ENCODE measurements around the gene SNORC.
"Not testable (repeated sequence)": the region's sequence is repeated elsewhere in the genome, so short reads cannot be mapped to it uniquely, and the experiment has no call there.

The SNORC gene

DNA sequence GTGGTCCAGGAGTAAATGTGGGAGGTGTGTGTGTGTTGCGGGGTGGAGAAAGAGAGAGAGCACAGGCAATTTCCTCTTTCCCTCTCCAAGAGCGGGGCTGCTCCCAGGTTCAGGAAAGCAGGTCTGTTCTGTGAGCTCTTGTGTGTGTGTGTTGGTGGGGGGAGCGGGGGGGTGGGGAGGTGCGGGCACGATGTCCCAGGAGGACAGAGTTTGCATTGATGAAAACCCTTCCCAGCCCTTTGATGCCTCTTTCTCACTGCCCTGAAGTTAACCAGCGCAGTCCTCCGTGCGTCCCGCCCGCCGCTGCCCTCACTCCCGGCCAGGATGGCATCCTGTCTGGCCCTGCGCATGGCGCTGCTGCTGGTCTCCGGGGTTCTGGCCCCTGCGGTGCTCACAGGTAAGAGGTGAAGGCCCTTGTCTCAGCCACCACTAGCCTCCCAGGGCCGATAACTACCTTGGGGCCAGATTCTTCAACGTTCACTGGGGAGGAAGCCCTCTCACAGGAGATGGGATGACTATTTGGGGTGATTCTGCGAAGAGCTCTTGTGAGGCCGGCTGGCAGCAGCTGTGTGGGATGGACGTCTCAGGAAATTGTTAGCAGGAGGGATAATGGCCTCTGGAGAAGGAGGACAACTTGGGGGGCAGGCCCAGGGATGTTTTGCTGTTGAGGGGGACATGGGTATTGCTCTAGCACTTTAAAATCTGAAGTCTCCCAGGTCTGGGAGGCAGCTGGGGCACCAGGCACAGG is at the start of gene SNORC:
Gene SNORC (plus strand): TSS at position 247 of the 748 bp plus-strand sequence. CDS start 78 bp downstream, at position 325.
- Mint-ChIP-seq H3K4me3 (no peak within 1 kb of the TSS), H3K4me1 (peaks cover 2% of the 10 kb centered on the region), H3K27ac (peak within 1 kb of the TSS in 1 of 2 donors; percentile 46), H3K27me3 (peaks cover 12% of the 10 kb centered on the region), H3K9me3 (no peaks in the 10 kb centered on the region)
- DNase-seq (no peak), ATAC-seq (no peak)

DNA sequence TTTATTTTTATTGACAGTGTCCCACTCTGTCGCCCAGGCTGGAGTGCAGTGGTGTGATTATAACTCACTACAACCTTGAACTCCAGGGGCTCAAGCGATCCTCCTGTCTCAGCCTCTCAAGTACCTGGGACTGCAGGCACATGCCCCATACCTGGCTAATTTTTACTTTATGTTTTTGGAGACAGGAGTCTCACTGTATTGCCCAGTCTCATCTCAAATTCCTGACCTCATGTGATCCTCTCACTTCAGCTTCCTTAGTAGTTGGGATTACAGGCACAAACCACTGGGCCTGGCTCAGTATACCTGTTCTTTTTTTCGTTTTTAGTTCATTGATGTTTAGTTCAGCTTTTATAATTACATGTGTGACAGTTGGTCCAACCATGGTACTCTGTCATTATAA is 40.1 kb upstream of the SNORC start:
- H3K27me3 Mint-ChIP-seq, result no peaks in the 10 kb centered on the region
- DNase-seq (no peak), ATAC-seq (no peak)
- H3K4me3 Mint-ChIP-seq, result no peak overlapping the region
- H3K9me3 Mint-ChIP-seq, result no peaks in the 10 kb centered on the region
- no peak overlapping the region for H3K27ac Mint-ChIP-seq
- no peaks in the 10 kb centered on the region for H3K4me1 Mint-ChIP-seq

DNA sequence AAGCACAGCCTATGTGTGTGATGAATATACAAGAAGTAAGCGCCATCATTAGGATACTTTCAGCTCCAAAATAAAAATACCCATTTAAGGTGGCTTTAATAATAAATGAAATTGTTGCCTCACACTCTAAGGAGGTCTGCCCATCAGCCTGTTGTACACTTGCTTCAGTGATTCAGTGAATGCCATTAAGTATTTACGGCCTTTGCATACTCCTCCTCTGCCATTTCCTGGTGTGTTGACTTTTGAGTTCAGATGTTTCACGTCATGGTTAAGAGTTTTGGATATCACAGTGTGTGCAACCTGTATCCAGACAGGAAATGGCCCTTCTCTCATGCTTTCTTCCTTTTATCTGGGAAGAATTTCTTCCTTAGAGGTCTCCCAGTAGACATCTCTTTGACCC is 38.6 kb upstream of the SNORC start:
- H3K4me1 Mint-ChIP-seq, result no peaks in the 10 kb centered on the region
- H3K27me3 Mint-ChIP-seq, result no peaks in the 10 kb centered on the region
- H3K27ac Mint-ChIP-seq, result no peak overlapping the region
- no peaks in the 10 kb centered on the region for H3K9me3 Mint-ChIP-seq
- ATAC-seq (no peak), DNase-seq (no peak)
- no peak overlapping the region for H3K4me3 Mint-ChIP-seq

DNA sequence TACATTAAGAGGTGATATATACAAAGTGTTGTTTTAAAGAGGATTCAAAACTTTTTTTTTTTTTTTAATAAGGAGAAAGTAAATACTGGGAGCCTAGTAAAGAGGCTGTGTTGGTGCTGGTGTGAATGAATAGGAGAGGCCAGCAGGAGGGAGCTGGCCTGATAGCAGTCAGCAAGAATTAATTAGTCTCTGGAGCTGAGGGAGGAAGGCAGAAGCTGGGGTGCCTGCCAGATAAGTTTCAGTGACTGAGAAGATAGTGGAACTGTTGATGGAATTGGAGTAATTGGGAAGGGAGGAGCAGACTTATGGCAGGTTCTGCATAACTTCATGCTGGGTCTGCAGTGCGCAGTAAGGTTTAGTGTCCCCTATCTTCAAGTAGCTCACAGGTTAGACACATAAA is 36.2 kb upstream of the SNORC start:
- DNase-seq, result no peak
- no peaks in the 10 kb centered on the region for H3K27me3 Mint-ChIP-seq
- H3K4me1 Mint-ChIP-seq, result peaks cover 20% of the 10 kb centered on the region
- no peak overlapping the region for H3K4me3 Mint-ChIP-seq
- no peak for ATAC-seq
- H3K27ac Mint-ChIP-seq, result peak overlapping the region; percentile 44 to 75
- no peaks in the 10 kb centered on the region for H3K9me3 Mint-ChIP-seq

DNA sequence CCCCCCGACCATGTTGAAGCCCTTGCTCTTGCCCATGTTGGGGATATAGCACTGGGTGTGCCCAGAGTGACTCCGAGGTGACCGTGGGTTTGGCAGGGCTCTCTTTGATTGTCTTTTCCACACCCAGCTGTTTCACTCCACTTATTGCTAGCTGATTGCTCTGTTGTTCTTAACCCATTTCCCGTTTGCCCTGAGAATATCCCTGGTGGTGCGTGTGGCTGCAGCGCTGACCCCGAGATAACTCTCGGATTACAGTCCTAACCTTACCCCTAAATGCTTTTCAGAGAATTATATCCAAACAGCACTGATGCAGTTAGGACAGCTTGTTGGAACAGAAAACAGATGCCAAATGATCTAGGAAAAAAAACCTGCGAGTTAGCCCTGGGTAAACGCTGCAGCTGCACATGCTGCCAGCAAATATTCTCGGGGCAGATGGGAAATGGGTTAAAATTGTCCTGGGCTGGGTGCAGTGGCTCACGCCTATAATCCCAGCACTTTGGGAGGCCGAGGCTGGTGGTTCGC is 34.3 kb upstream of the SNORC start:
- Mint-ChIP-seq H3K27ac (no peak overlapping the region), H3K4me3 (no peak overlapping the region), H3K9me3 (no peaks in the 10 kb centered on the region), H3K27me3 (no peaks in the 10 kb centered on the region), H3K4me1 (peaks cover 34% of the 10 kb centered on the region)
- ATAC-seq (no peak), DNase-seq (no peak)

DNA sequence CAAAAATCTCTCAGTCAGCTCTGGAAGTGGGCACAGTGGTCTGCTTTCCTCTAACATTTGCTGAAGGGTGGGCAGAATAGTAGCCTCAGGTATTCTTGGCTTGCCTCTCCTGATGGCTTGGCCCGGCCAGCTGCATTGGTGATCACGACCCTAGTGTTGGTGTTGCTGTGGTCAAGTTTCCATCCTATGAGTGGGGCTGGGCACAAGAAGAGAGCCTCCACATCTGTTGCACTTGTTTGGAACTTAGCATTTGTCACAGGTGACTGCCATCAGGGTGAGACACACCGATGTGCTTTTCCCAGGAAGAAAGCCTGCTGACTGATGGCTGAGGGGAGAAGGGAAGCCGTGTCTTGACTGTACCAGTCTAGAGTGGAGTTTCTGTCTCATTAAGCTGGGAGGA is 33.1 kb upstream of the SNORC start:
- H3K9me3 Mint-ChIP-seq, result no peaks in the 10 kb centered on the region
- ATAC-seq (no peak), DNase-seq (no peak)
- peaks cover 34% of the 10 kb centered on the region for H3K4me1 Mint-ChIP-seq
- H3K27me3 Mint-ChIP-seq, result no peaks in the 10 kb centered on the region
- H3K4me3 Mint-ChIP-seq, result no peak overlapping the region
- no peak overlapping the region for H3K27ac Mint-ChIP-seq

DNA sequence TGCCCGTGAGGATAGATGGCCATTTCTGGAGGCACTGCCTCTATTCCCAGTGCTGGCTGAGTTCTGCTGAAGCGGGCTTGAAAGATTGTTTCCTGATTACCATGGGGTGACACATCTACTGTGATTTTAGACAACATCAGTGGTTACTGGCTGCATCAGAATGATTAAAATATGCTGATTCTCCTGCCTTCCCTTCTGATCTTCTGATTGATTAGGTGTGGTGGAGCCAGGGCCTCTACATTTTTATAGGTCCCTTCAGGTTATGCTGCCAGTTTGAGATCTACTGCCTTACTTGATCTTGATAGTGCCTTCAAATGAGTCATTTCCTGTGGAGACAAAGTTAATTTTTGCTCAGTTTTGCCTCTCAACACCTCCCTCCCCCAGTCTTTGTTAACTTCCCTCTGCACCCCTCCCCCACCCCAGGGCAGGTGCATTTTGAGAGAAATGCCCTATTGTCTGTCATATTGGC is 31.6 kb upstream of the SNORC start:
- ATAC-seq (peak; percentile 98), DNase-seq (peak; percentile 25 to 47)
- peaks cover 34% of the 10 kb centered on the region for H3K4me1 Mint-ChIP-seq
- H3K9me3 Mint-ChIP-seq, result no peaks in the 10 kb centered on the region
- peak overlapping the region; percentile 91 for H3K27ac Mint-ChIP-seq
- no peaks in the 10 kb centered on the region for H3K27me3 Mint-ChIP-seq
- peak overlapping the region; percentile 25 to 37 for H3K4me3 Mint-ChIP-seq

DNA sequence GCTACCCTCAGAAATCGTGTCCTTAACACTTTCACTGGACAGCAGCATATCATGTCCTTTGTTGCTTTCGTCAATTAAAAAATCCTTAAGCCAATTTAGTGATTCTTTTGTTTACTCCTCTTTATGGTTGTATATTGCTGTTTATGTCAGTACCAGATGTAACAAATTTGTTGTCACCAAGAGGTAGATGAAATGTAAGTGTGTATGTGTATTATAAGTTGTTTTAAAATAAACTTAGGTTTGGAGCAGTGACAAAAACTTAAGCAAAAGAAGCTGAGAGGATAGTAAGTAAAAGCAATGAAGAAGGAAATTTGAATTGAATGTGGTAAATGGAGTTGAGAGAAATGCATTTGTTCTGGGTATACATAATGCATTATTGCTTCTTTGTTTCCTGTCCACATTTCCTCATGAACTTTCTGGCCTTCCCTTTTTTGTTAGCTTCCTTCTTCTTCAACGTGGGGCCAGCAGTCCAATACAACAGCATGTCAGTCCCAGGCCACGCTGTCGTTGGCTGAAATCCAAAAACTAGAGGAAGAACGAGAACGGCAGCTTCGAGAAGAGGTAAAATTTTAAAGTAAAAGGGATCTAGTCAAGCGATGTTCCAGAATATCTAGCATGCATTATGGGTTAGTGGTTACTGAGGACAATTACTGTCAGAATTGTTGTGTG is 30.5 kb upstream of the SNORC start:
- Mint-ChIP-seq H3K4me3 (no peak overlapping the region), H3K4me1 (peaks cover 34% of the 10 kb centered on the region), H3K27me3 (no peaks in the 10 kb centered on the region), H3K27ac (peak overlapping the region; percentile 51 to 52), H3K9me3 (no peaks in the 10 kb centered on the region)
- ATAC-seq (no peak), DNase-seq (no peak)

DNA sequence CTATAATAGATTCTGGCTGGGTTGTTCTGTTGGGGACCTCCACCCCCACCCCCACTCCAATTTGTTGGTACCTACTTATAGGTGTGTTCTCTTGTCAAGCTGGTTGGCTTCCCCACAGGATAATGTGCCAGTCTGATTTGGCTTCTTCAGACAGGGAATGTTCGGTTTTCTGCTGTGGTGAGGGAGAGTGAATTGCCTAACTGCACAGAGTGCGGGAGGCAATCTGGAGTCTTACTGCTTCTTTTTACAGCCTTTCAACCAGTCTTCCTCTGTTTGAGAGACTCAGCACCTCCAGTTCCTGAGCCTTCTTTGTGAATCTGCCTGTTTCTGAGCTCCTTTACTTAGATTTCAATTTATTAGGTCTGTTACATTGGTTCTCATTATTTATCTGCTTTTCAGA is 27.4 kb upstream of the SNORC start:
- Mint-ChIP-seq H3K4me1 (peaks cover 25% of the 10 kb centered on the region), H3K4me3 (no peak overlapping the region), H3K9me3 (no peaks in the 10 kb centered on the region), H3K27ac (peak overlapping the region in 1 of 2 donors; percentile 9), H3K27me3 (no peaks in the 10 kb centered on the region)
- ATAC-seq (no peak), DNase-seq (no peak)

DNA sequence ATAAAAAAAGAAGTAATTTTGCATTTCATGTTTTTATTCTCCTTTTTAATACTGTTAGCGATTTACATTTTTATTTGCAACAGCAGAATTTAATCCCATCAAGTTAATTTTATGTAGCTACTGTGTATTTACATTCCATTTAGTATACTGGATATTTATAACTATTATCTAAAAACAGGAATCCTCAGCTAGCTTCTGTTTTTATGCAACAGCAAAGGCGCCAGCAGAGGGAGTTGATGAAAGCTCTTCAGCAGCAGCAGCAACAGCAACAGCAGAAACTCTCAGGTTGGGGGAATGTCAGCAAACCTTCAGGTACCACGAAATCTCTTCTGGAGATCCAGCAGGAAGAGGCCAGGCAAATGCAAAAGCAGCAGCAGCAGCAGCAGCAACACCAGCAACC is 26.2 kb upstream of the SNORC start:
- Mint-ChIP-seq H3K4me1 (peaks cover 13% of the 10 kb centered on the region), H3K27me3 (no peaks in the 10 kb centered on the region), H3K4me3 (no peak overlapping the region), H3K27ac (no peak overlapping the region), H3K9me3 (no peaks in the 10 kb centered on the region)
- DNase-seq (no peak), ATAC-seq (no peak)

DNA sequence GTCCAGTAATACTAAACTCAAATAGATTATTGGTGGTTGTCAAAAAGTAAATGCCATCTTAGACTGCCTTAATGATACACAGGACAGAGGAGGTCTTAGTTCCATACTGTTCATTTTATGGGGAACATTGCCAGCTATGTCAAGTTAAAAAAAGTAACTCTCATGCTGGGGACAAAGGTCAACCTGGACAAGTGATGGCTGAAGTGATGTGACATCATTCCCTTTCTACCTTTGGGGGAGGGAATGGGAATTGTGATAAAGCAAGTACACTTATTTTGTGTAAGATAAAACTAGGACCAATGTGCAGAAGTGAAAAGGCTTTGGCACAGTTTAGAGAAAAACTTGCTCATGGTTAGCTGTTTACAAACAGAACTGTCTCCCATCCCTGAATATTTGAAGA is 24.0 kb upstream of the SNORC start:
- Mint-ChIP-seq H3K4me3 (no peak overlapping the region), H3K27me3 (no peaks in the 10 kb centered on the region), H3K9me3 (no peaks in the 10 kb centered on the region), H3K27ac (no peak overlapping the region), H3K4me1 (no peaks in the 10 kb centered on the region)
- DNase-seq (no peak), ATAC-seq (no peak)

DNA sequence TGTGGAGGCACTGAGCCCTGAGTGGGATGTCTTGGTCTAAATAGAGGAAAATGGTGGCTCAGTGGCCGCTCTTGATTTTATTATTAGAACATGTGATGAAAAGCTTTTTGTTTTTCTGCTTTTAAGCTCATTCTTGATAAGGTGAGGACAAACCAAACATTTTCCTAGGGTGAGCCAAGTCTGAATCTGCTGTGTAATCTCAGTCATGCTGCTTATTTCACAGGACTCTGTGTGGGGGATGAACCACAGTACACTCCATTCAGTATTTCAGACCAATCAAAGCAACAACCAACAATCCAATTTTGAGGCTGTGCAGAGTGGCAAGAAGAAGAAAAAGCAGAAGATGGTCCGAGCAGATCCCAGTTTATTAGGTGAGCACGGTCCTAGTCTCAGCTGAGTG is 20.0 kb upstream of the SNORC start:
- Mint-ChIP-seq H3K27me3 (no peaks in the 10 kb centered on the region), H3K4me1 (no peaks in the 10 kb centered on the region), H3K4me3 (no peak overlapping the region), H3K27ac (peak overlapping the region in 1 of 2 donors; percentile 65), H3K9me3 (no peaks in the 10 kb centered on the region)
- no peak for ATAC-seq
- no peak for DNase-seq

DNA sequence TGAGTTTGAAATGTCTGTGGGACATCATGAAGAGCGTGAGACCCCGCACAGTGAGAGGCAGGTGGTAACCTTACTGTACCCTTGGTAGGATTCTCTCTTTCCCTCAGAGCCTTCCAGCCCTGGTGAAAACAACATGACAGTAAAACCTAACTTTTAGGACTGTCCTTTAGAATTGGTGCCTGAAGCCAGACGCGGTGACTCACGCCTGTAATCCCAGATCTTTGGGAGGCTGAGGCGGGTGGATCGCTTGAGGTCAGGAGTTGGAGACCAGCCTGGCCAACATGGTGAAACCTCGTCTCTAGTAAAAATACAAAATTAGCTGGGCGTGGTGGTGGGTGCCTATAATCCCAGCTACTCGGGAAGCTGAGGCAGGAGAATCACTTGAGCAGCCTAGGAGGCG is 18.0 kb upstream of the SNORC start:
- not testable (repeated sequence) for H3K9me3 Mint-ChIP-seq, ATAC-seq, H3K27me3 Mint-ChIP-seq, H3K4me1 Mint-ChIP-seq, H3K27ac Mint-ChIP-seq, H3K4me3 Mint-ChIP-seq, DNase-seq

DNA sequence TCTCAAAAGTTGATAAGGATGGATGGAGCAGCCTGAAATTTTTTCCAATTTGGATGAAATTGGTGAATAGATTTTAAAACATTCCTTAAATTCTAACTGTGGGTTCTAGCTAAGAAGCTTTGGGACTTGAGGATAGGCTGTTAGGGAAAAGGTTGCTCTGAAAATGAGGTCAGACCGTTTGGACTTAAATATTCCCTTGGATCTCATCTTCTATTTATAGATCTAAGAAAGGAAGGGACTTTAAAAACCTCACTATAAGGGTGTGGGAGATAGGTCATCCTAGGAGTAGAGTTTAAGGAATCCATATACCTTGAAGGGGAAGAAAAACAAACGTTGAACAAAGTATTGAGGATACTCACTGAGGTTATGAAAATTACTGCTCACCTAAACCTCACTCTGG is 17.4 kb upstream of the SNORC start:
- H3K4me1 Mint-ChIP-seq, result no peaks in the 10 kb centered on the region
- H3K27me3 Mint-ChIP-seq, result no peaks in the 10 kb centered on the region
- no peak overlapping the region for H3K4me3 Mint-ChIP-seq
- no peaks in the 10 kb centered on the region for H3K9me3 Mint-ChIP-seq
- ATAC-seq (no peak), DNase-seq (no peak)
- H3K27ac Mint-ChIP-seq, result peak overlapping the region in 1 of 2 donors; percentile 12

DNA sequence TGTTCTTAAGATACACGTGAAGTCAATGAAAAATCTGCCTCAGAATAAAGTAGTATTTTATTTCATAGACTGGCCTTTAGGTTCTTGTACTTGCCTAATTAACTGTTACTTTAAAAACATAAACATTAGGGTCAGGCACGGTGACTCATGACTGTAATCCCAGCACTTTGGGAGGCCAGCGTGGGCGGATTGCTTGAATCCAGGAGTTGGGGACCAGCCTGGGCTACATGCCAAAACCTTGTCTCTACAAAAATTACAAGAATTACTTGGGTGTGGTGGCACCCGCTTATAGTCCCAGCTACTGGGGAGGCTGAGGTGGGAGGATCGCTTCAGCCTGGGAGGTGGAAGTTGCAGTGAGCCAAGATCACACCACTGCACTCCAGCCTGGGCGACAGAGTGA is 16.0 kb upstream of the SNORC start:
- no peaks in the 10 kb centered on the region for H3K4me1 Mint-ChIP-seq
- ATAC-seq, result no peak
- H3K9me3 Mint-ChIP-seq, result no peaks in the 10 kb centered on the region
- no peaks in the 10 kb centered on the region for H3K27me3 Mint-ChIP-seq
- no peak overlapping the region for H3K27ac Mint-ChIP-seq
- H3K4me3 Mint-ChIP-seq, result no peak overlapping the region
- no peak for DNase-seq

DNA sequence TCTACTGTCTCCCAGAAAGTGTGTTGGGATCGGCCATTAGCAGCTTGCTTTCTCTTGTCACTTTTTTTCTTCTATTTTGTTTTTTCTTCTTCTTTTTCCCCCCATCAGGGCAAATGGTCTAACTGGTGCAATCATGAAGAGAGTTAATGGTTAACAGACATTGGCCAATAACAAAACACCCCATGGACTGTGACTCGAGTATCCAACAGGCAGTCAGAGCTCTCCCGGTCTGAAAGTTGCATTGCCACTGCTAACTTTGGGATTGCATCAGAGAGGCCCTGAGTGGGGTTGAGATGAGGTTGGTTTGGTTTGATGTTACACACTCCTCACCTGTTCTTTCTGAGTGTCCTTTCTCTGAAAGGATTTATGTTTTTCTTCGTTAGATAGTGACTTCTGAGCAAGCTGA is 12.9 kb upstream of the SNORC start:
- DNase-seq, result no peak
- Mint-ChIP-seq H3K27me3 (no peaks in the 10 kb centered on the region), H3K4me3 (no peak overlapping the region), H3K9me3 (no peaks in the 10 kb centered on the region), H3K4me1 (no peaks in the 10 kb centered on the region), H3K27ac (peak overlapping the region; percentile 8 to 20)
- ATAC-seq, result peak; percentile 55

Data from stimulated activated naive CD8-positive, alpha-beta T cell treated with anti-CD3 and anti-CD28 coated beads, Interleukin-15, amount 100 ng/mL, for 72 hours (primary cell).